Measurements from ENCODE around the gene NLRC5.
A peak's percentile ranks its signal among the peaks of the same experiment; 100 is the strongest.
"Not testable (repeated sequence)": the region's sequence is repeated elsewhere in the genome, so short reads cannot be mapped to it uniquely, and the experiment has no call there.

NLRC5 gene

GRCh38 chr16:57049678-57050077 is 60.3 kb downstream of the NLRC5 start:
- no peak for DNase-seq

GRCh38 chr16:57051696-57052228 is 62.4 kb downstream of the NLRC5 start:
- DNase-seq: no peak

GRCh38 chr16:57053206-57053605 is 63.8 kb downstream of the NLRC5 start:
- no peak for DNase-seq

GRCh38 chr16:57054338-57054737 is 65.0 kb downstream of the NLRC5 start:
- DNase-seq: no peak

- no peak for DNase-seq
These were observed 65.4 kb downstream of the NLRC5 start for GRCh38 chr16:57054771-57055170.

GRCh38 chr16:57055671-57056070 is 66.3 kb downstream of the NLRC5 start:
- DNase-seq: no peak

- DNase-seq: no peak
These were observed 69.0 kb downstream of the NLRC5 start for GRCh38 chr16:57058291-57058861.

GRCh38 chr16:57060323-57061083 is 71.1 kb downstream of the NLRC5 start:
- no peak for DNase-seq

- DNase-seq: no peak
These were observed 71.9 kb downstream of the NLRC5 start for GRCh38 chr16:57061084-57061905.

GRCh38 chr16:57062329-57062728 is 73.0 kb downstream of the NLRC5 start:
- no peak for DNase-seq

GRCh38 chr16:57063189-57063588 is 73.8 kb downstream of the NLRC5 start:
- DNase-seq: not testable (repeated sequence)

- no peak for DNase-seq
These were observed 75.6 kb downstream of the NLRC5 start for GRCh38 chr16:57064995-57065394.

- DNase-seq: no peak
These were observed 77.3 kb downstream of the NLRC5 start for GRCh38 chr16:57066625-57067024.

GRCh38 chr16:57067347-57067746 is 78.0 kb downstream of the NLRC5 start:
- no peak for DNase-seq

- no peak for DNase-seq
These were observed 79.7 kb downstream of the NLRC5 start for GRCh38 chr16:57069053-57069452.

- no peak for DNase-seq
These were observed 80.4 kb downstream of the NLRC5 start for GRCh38 chr16:57069635-57070370.

- DNase-seq: no peak
These were observed 81.1 kb downstream of the NLRC5 start for GRCh38 chr16:57070424-57070823.

- peak; percentile 49 for DNase-seq
These were observed 81.8 kb downstream of the NLRC5 start for GRCh38 chr16:57071081-57071732.

GRCh38 chr16:57071831-57072582 is 82.7 kb downstream of the NLRC5 start:
- DNase-seq: no peak

GRCh38 chr16:57072616-57073275 is 83.4 kb downstream of the NLRC5 start:
- DNase-seq: no peak

- DNase-seq: no peak
These were observed 88.4 kb downstream of the NLRC5 start for GRCh38 chr16:57077714-57078113.

All from CD4-positive, alpha-beta T cell treated with Interleukin-4 for 4 hours (primary cell).